H1 (cell line): ENCODE measurements around the gene INPP5A. TPM values are rescaled to one million over a fixed set of nuclear protein-coding genes. Genes with fewer than 3 reads are reported as not detected.

Experiments used
- CTCF ChIA-PET: fragments of 300-600 bp; sonication (Branson Sonifier 250); formaldehyde crosslinking; loops from one replicate; lab custom pipeline; 2021; ENCODE audit not compliant: partially characterized antibody; lab: Charles Lee
- POLR2A ChIA-PET: fragments of 300-600 bp; sonication (Branson Sonifier 250); formaldehyde crosslinking; loops from one replicate; lab custom pipeline; 2021; ENCODE audit warnings: inconsistent platforms; ENCODE audit not compliant: partially characterized antibody; lab: Charles Lee
- DNase-seq, 2 experiments: peaks; one replicate each; pipeline versions ENCODE4 v3.0.0 to v3.0.0-alpha.2; 2010 to 2022; ENCODE audit warnings: low spot score in 2 of 2, low read depth in 1 of 2, mixed read lengths in 1 of 2
- FAIRE-seq: peaks from 2 replicates; lab custom pipeline; 2011; peaks lifted over from hg19 to GRCh38; lab: Jason Lieb, UNC
- H2AFZ ChIP-seq: 2 replicates; pipeline ENCODE4 v1.8.1; 2012; ENCODE audit warnings: low read length, inconsistent platforms
- H2AK5ac ChIP-seq: 2 replicates; pipeline ENCODE4 v1.6.1; 2013; ENCODE audit warnings: low read depth, low read length
- H2BK120ac ChIP-seq: replicated peaks from 2 replicates; pipeline ENCODE3; 2013; ENCODE audit warnings: low read depth, low read length, inconsistent platforms
- H2BK12ac ChIP-seq: 2 replicates; pipeline ENCODE4 v1.6.1; 2013; ENCODE audit warnings: low read depth, low read length
- H2BK15ac ChIP-seq: 2 replicates; pipeline ENCODE4 v1.6.1; 2013; ENCODE audit warnings: low read length
- H2BK20ac ChIP-seq: 2 replicates; pipeline ENCODE4 v1.6.1; 2013; ENCODE audit warnings: low read length
- H2BK5ac ChIP-seq: 2 replicates; pipeline ENCODE4 v1.6.1; 2013; ENCODE audit warnings: low read depth, low read length
- H3K14ac ChIP-seq: 2 replicates; pipeline ENCODE4 v1.6.1; 2013; ENCODE audit warnings: inconsistent platforms; ENCODE audit not compliant: insufficient read length
- H3K18ac ChIP-seq: 2 replicates; pipeline ENCODE4 v1.6.1; 2013; ENCODE audit warnings: low read length; ENCODE audit errors: extremely low read depth
- H3K23ac ChIP-seq: 2 replicates; pipeline ENCODE4 v1.6.1; 2013; ENCODE audit warnings: inconsistent platforms; ENCODE audit not compliant: insufficient read length
- H3K23me2 ChIP-seq: 2 replicates; pipeline ENCODE4 v1.6.1; 2013; ENCODE audit warnings: low read depth, low read length
- H3K27ac ChIP-seq: 2 replicates; pipeline ENCODE4 v1.6.1; 2011; ENCODE audit warnings: low read depth, low read length, inconsistent platforms
- H3K27me3 ChIP-seq, 4 experiments: replicated peaks in 1 of 4; 1 replicate in 1 of 4; 2 replicates in 3 of 4; pipeline versions ENCODE4 v1.6.1 to v1.8.1; 2011 to 2013; ENCODE audit warnings: low read length in 3 of 4, mild to moderate bottlenecking in 3 of 4, inconsistent platforms in 2 of 4, mixed read lengths in 2 of 4, moderate library complexity in 1 of 4; ENCODE audit not compliant: control insufficient read depth in 3 of 4, insufficient read depth in 3 of 4; ENCODE audit errors: extremely low read depth in 1 of 4
- H3K36me3 ChIP-seq, 4 experiments: 2 replicates each; pipeline versions ENCODE4 v1.6.1 to v1.8.1; 2011 to 2013; ENCODE audit warnings: mild to moderate bottlenecking in 4 of 4, low read length in 3 of 4, moderate library complexity in 2 of 4, control low read depth in 1 of 4, inconsistent platforms in 1 of 4; ENCODE audit not compliant: insufficient read depth in 4 of 4, control insufficient read depth in 2 of 4
- H3K4ac ChIP-seq: replicated peaks from 2 replicates; pipeline ENCODE3; 2013; ENCODE audit warnings: low read length, low read depth, mixed read lengths, inconsistent platforms; ENCODE audit not compliant: insufficient read length
- H3K4me1 ChIP-seq, 4 experiments: replicated peaks in 1 of 4; 1 replicate in 1 of 4; 2 replicates in 3 of 4; pipeline versions ENCODE4 v1.6.1 to v1.8.1; 2011 to 2013; ENCODE audit warnings: low read length in 3 of 4, inconsistent platforms in 2 of 4, mixed read lengths in 1 of 4; ENCODE audit not compliant: insufficient read depth in 4 of 4, control insufficient read depth in 3 of 4
- H3K4me2 ChIP-seq, 2 experiments: 2 replicates each; pipeline versions ENCODE4 v1.6.1 to v1.8.1; 2011 to 2013; ENCODE audit warnings: low read depth in 2 of 2, low read length in 2 of 2, control low read depth in 1 of 2, inconsistent platforms in 1 of 2, mild to moderate bottlenecking in 1 of 2; ENCODE audit not compliant: insufficient read depth in 1 of 2
- H3K4me3 ChIP-seq, 4 experiments: fragments of 200-600, 300-600 bp in 1 of 4; sonication (generic), shearing (Covaris generic), sonication (Bioruptor Twin) in 1 of 4; 2 replicates each; pipeline versions ENCODE4 v1.5.1 to v1.8.1; 2011 to 2016; ENCODE audit warnings: low read length in 4 of 4, low read depth in 3 of 4, control low read depth in 2 of 4, inconsistent platforms in 2 of 4, mild to moderate bottlenecking in 2 of 4, mixed read lengths in 1 of 4, moderate library complexity in 1 of 4; ENCODE audit not compliant: insufficient read depth in 2 of 4; ENCODE audit errors: extremely low read depth in 1 of 4
- H3K56ac ChIP-seq: replicated peaks from 2 replicates; pipeline ENCODE3; 2013; ENCODE audit warnings: low read depth, mild to moderate bottlenecking, mixed read lengths, low read length, inconsistent platforms; ENCODE audit not compliant: insufficient read length
- H3K79me1 ChIP-seq: 2 replicates; pipeline ENCODE4 v1.6.1; 2013; ENCODE audit warnings: low read depth, low read length, control low read depth
- H3K79me2 ChIP-seq, 2 experiments: 2 replicates each; pipeline versions ENCODE4 v1.6.1 to v1.8.1; 2012 to 2013; ENCODE audit warnings: low read length in 2 of 2, mild to moderate bottlenecking in 2 of 2, inconsistent platforms in 1 of 2; ENCODE audit not compliant: insufficient read depth in 2 of 2, control insufficient read depth in 1 of 2
- H3K9ac ChIP-seq, 4 experiments: replicated peaks in 1 of 4; 1 replicate in 1 of 4; 2 replicates in 3 of 4; pipeline versions ENCODE4 v1.6.1 to v1.8.1; 2011 to 2013; ENCODE audit warnings: low read depth in 3 of 4, low read length in 3 of 4, control low read depth in 2 of 4, mild to moderate bottlenecking in 2 of 4, moderate library complexity in 2 of 4, inconsistent platforms in 1 of 4; ENCODE audit errors: extremely low read depth in 1 of 4
- H3K9me3 ChIP-seq, 2 experiments: 2 replicates each; pipeline versions ENCODE4 v1.6.1 to v1.8.1; 2012 to 2013; ENCODE audit warnings: mild to moderate bottlenecking in 2 of 2, moderate library complexity in 2 of 2, control low read depth in 1 of 2, inconsistent platforms in 1 of 2, low read depth in 1 of 2, low read length in 1 of 2, mixed read lengths in 1 of 2; ENCODE audit not compliant: insufficient read depth in 2 of 2
- H4K20me1 ChIP-seq, 2 experiments: replicated peaks in 1 of 2; 2 replicates each; pipeline versions ENCODE3 to v1.8.1; 2011 to 2013; ENCODE audit warnings: inconsistent platforms in 2 of 2, low read length in 2 of 2, mild to moderate bottlenecking in 1 of 2; ENCODE audit not compliant: insufficient read depth in 2 of 2, control insufficient read depth in 1 of 2
- H4K5ac ChIP-seq: 2 replicates; pipeline ENCODE4 v1.6.1; 2013; ENCODE audit warnings: low read length, low read depth, mixed read lengths, inconsistent platforms; ENCODE audit not compliant: insufficient read length
- H4K8ac ChIP-seq: 2 replicates; pipeline ENCODE4 v1.8.0; 2013; ENCODE audit warnings: mild to moderate bottlenecking, moderate library complexity, low read length, inconsistent platforms; ENCODE audit not compliant: insufficient read depth; ENCODE audit errors: extremely low read depth
- H4K91ac ChIP-seq: replicated peaks from 2 replicates; pipeline ENCODE3; 2013; ENCODE audit warnings: low read length, mixed read lengths, inconsistent platforms; ENCODE audit not compliant: insufficient read length
- CBX8 ChIP-seq: fragments of 300-800, 300-1000 bp; sonication (generic); IDR thresholded peaks from 2 replicates; pipeline ENCODE4 v1.7.1; 2016; ENCODE audit warnings: low read depth, low read length, borderline replicate concordance
- EZH2 ChIP-seq: fragments of 200-600 bp; sonication (generic); IDR thresholded peaks from 2 replicates; pipeline ENCODE4 v1.7.1; 2012; ENCODE audit warnings: low read depth, mild to moderate bottlenecking, moderate library complexity, low read length, inconsistent platforms; ENCODE audit not compliant: severe bottlenecking
- GTF2F1 ChIP-seq: IDR thresholded peaks from 2 replicates; pipeline ENCODE4 v1.6.1; 2012; ENCODE audit warnings: low read depth, low read length, improper control_type of control experiment, borderline replicate concordance
- KDM1A ChIP-seq: fragments of 200-600, 300-600 bp; sonication (generic); IDR thresholded peaks from 2 replicates; pipeline ENCODE4 v1.7.1; 2016; ENCODE audit warnings: mild to moderate bottlenecking, low read length, borderline replicate concordance
- RBBP5 ChIP-seq: IDR thresholded peaks from 2 replicates; pipeline ENCODE4 v1.7.1; 2012; ENCODE audit warnings: low read depth, mild to moderate bottlenecking, inconsistent platforms, low read length, moderate library complexity, borderline replicate concordance
- RFX5 ChIP-seq: IDR thresholded peaks from 2 replicates; pipeline ENCODE4 v1.6.1; 2011; ENCODE audit warnings: low read depth, low read length, improper control_type of control experiment, borderline replicate concordance
- SP4 ChIP-seq: IDR thresholded peaks from 2 replicates; pipeline ENCODE4 v1.6.1; 2012; ENCODE audit warnings: low read length, inconsistent platforms
- TAF1 ChIP-seq: IDR thresholded peaks from 2 replicates; pipeline ENCODE4 v1.6.1; 2011; ENCODE audit warnings: mild to moderate bottlenecking, low read depth, low read length
- TAF7 ChIP-seq: optimal IDR thresholded peaks from 2 replicates; pipeline ENCODE3; 2011; ENCODE audit warnings: low read depth, mild to moderate bottlenecking, inconsistent platforms, low read length, moderate library complexity, borderline replicate concordance
- TEAD4 ChIP-seq: IDR thresholded peaks from 2 replicates; pipeline ENCODE4 v1.6.1; 2012; ENCODE audit warnings: low read depth, low read length, inconsistent platforms, mixed read lengths
- USF2 ChIP-seq: IDR thresholded peaks from 2 replicates; pipeline ENCODE4 v1.6.1; 2011; ENCODE audit warnings: low read length, improper control_type of control experiment
- WGBS, 2 experiments: shearing (Covaris generic) in 1 of 2; methylation state at CpG; one replicate each; pipeline versions ENCODE4 v1.1.6 to v1.1.7; 2013 to 2015; ENCODE audit warnings: low lambda C conversion rate in 2 of 2, mixed read lengths in 2 of 2, inconsistent platforms in 1 of 2, low coverage in 1 of 2, missing lambda C conversion rate in 1 of 2; ENCODE audit not compliant: insufficient replicate concordance in 2 of 2, insufficient coverage in 1 of 2, insufficient read length in 1 of 2; ENCODE audit errors: extremely low coverage in 1 of 2, missing lambda C conversion rate in 1 of 2; 5-methylcytosine and 5-hydroxymethylcytosine counted together
- polyA plus RNA-seq, 7 experiments: library from polyadenylated mRNA; depleted of rRNA in 3 of 7; stranded (reverse) in 5 of 7; unstranded in 2 of 7; fragments of >200 nt in 5 of 7; fragments of 200-250 nt in 2 of 7; gene quantifications; 1 replicate in 5 of 7; 2 replicates in 1 of 7; 4 replicates in 1 of 7; pipeline versions ENCODE4 v1.2.1 to v1.2.3, GENCODE V29; 2011 to 2013; ENCODE audit warnings: missing spikeins in 2 of 7, mixed read lengths in 2 of 7
- total RNA-seq: library from RNA; stranded (reverse); fragmentation: NEBNext Ultra II Directional; extraction: Animal tissue kit (Norgen Biotek cat#: 25700); gene quantifications from 2 replicates; pipeline ENCODE4 v1.2.1, GENCODE V29; 2021

Gene INPP5A
- total and polyA plus RNA-seq, 2 of the 8 experiments (the other 6 are each of a cell fraction or from before 2014, with no cell fraction given): 19.7 to 27.5 TPM

DNA sequence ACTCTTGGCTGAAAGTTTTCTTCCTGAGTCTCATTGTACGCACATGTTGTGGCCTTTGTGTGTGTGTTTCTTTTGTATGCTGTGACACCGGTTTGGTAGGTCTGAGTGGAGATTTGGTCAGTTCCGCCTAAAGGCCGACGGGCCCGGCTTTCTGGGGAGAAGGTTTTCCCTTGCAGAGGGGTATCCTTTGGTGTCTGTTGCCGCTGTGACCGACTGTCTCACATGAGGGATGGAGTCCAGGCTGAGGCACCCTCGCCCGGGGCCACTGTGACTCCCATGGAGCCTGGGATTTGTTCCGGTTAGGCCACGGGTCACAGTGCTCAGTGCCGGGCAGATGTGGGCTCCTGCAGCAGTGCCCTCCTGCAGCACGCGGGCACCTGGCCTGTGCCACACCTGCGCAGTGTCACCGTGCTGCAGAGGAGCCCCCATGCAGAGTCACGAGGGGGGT lies 19.4 kb downstream of the INPP5A start:
- Histone ChIP-seq H3K4me3 (no peak overlapping the region), H2BK12ac (no peak overlapping the region), H3K56ac (no peak overlapping the region), H3K79me2 (peaks cover 3 to 23% of the 10 kb centered on the region in 2 experiments), H3K14ac (no peak overlapping the region), H3K36me3 (no peaks in the 10 kb centered on the region), H4K91ac (no peak overlapping the region), H3K4me1 (no peaks in the 10 kb centered on the region; a peak in 1 of 7 replicates), H3K9ac (no peak overlapping the region), H2AFZ (no peak overlapping the region), H4K20me1 (peaks cover 2 to 22% of the 10 kb centered on the region in 2 experiments), H4K5ac (no peak overlapping the region), H2BK20ac (no peak overlapping the region), H2BK120ac (no peak overlapping the region), H2BK15ac (no peak overlapping the region), H2BK5ac (no peak overlapping the region), H3K4me2 (no peak overlapping the region), H3K9me3 (no peaks in the 10 kb centered on the region; a peak in 1 of 4 replicates), H3K27me3 (no peaks in the 10 kb centered on the region; a peak in 1 of 7 replicates), H3K23me2 (peaks cover 1% of the 10 kb centered on the region; the same call in 1 of the 2 replicates), H3K23ac (no peak overlapping the region), H3K27ac (no peak overlapping the region), H2AK5ac (no peak overlapping the region), H4K8ac (no peak overlapping the region), H3K4ac (no peak overlapping the region), H3K79me1 (peaks cover 17% of the 10 kb centered on the region), H3K18ac (no peak overlapping the region; the same call in 1 of the 2 replicates)
- DNase-seq (no peak), FAIRE-seq (no peak)
- 89% methylated on average over 18 of the region's 18 CpGs; no CpG with 5 or more reads in 1 of the 2 experiments for WGBS, 2 experiments
- CTCF ChIA-PET: interaction anchor here (1.6 to 2.2 kb wide), 3 partner anchors 14 to 21 kb away, joined by 3 to 6 read pairs (median 3); no protein-coding TSS in a partner anchor
- POLR2A ChIA-PET: no interaction called here
- TF ChIP-seq KDM1A: no peak
- TF ChIP-seq TEAD4: no peak
- TF ChIP-seq USF2: no peak
- no peak for TF ChIP-seq CBX8
- no peak for TF ChIP-seq EZH2
- no peak for TF ChIP-seq GTF2F1
- TF ChIP-seq SP4: no peak
- TF ChIP-seq TAF7: no peak
- TF ChIP-seq TAF1: no peak
- no peak for TF ChIP-seq RFX5
- TF ChIP-seq RBBP5: no peak
